ENCODE measurements around the gene EEF1AKMT1. TPM values are rescaled to one million over a fixed set of nuclear protein-coding genes. Genes with fewer than 3 reads are reported as not detected.

Gene EEF1AKMT1
- total RNA-seq, 1 experiment from 2014 or later: 6.1 TPM

- no peak overlapping the region for H3K23ac ChIP-seq (ENCODE audit: insufficient read length, low read depth, low read length)
- H3K56ac ChIP-seq (ENCODE audit: insufficient read length, low read depth, low read length): no peak overlapping the region
- no peak overlapping the region for H3K27ac Mint-ChIP-seq
- H3K4me1 Mint-ChIP-seq: no peaks in the 10 kb centered on the region
- no peak overlapping the region for H2BK120ac ChIP-seq (ENCODE audit: low read depth, low read length, poor library complexity, severe bottlenecking)
- no peaks in the 10 kb centered on the region for H3K79me2 ChIP-seq (ENCODE audit: insufficient read depth, low read length)
- no peak overlapping the region for H3K4me2 ChIP-seq (ENCODE audit: insufficient read depth, insufficient read length, low read length)
- WGBS (ENCODE audit: extremely low coverage, insufficient read length, low lambda C conversion rate): no CpG with 5 or more reads among the region's 22 CpGs
- no peaks in the 10 kb centered on the region for H3K4me1 ChIP-seq (ENCODE audit: insufficient read depth, low read length)
- no peak overlapping the region for H3K18ac ChIP-seq (ENCODE audit: insufficient read length, low read depth, low read length)
- H4K20me1 ChIP-seq (ENCODE audit: control insufficient read depth, insufficient read depth, insufficient read length): no peaks in the 10 kb centered on the region
- H3K36me3 Mint-ChIP-seq (ENCODE audit: insufficient read depth in 1 of 3, low read depth in 3 of 3): peaks cover 0 to 9% (median 0%) of the 10 kb centered on the region in 3 experiments; a peak in 3 of 7 replicates
- H2BK15ac ChIP-seq (ENCODE audit: low read depth, low read length): no peak overlapping the region
- H2AFZ ChIP-seq (ENCODE audit: low read length): no peak overlapping the region
- H2BK5ac ChIP-seq (ENCODE audit: insufficient read length, low read length): no peak overlapping the region
- no peak overlapping the region for H3K4me3 Mint-ChIP-seq
- H3K9ac ChIP-seq (ENCODE audit: extremely low read depth, insufficient read length, low read length): no peak overlapping the region
- no peak overlapping the region for H2BK20ac ChIP-seq (ENCODE audit: low read depth, low read length, poor library complexity, severe bottlenecking)
- H3T11ph ChIP-seq (ENCODE audit: low read length): no peak overlapping the region
- H3K27me3 ChIP-seq (ENCODE audit: insufficient read depth, low read length): no peaks in the 10 kb centered on the region; the same call in 1 of the 2 replicates
- DNase-seq: no peak
- no peaks in the 10 kb centered on the region for H3K23me2 ChIP-seq (ENCODE audit: insufficient read length, low read depth, low read length, poor library complexity, severe bottlenecking)
- no peak for TF ChIP-seq CTCF (conservative IDR thresholded peaks at IDR 0.05)
- no peak overlapping the region for H4K5ac ChIP-seq (ENCODE audit: insufficient read length, low read depth, low read length)
- H3K14ac ChIP-seq (ENCODE audit: insufficient read depth, low read length): no peak overlapping the region; the same call in 1 of the 2 replicates
- no peaks in the 10 kb centered on the region; the same call in 1 of the 2 replicates for H3K27me3 Mint-ChIP-seq (ENCODE audit: low read depth)
- H4K8ac ChIP-seq (replicated peaks; ENCODE audit: insufficient read length, low read depth, low read length): no peak overlapping the region
- no peak overlapping the region for H2BK12ac ChIP-seq (ENCODE audit: insufficient read length, low read depth, low read length)
- H3K4ac ChIP-seq (ENCODE audit: low read depth, low read length): no peak overlapping the region
- H3K79me1 ChIP-seq (ENCODE audit: insufficient read depth, low read depth, low read length, poor library complexity, severe bottlenecking): no peaks in the 10 kb centered on the region
- H3K9me3 Mint-ChIP-seq: no peaks in the 10 kb centered on the region; a peak in 1 of 5 replicates
- no peak overlapping the region for H4K91ac ChIP-seq (ENCODE audit: insufficient read length, low read depth, low read length)
- H3K27ac ChIP-seq (ENCODE audit: insufficient read length, low read depth, low read length): no peak overlapping the region
- no peaks in the 10 kb centered on the region for H3K9me3 ChIP-seq (ENCODE audit: control insufficient read depth, low read depth, low read length)
- no peak overlapping the region for H2AK5ac ChIP-seq (ENCODE audit: insufficient read length, low read length)
These were observed 33.7 kb downstream of the EEF1AKMT1 start for GRCh38 chr13:20740021-20740420.

Measured in H9 (cell line).